SU-DHL-6 (cell line): ENCODE data around the gene MAPK1IP1L.

Source experiments
- CTCF ChIP-seq: fragments of 200-600 bp; sonication (generic); IDR thresholded peaks from one replicate; pipeline ENCODE4 v1.5.1; 2017; ENCODE audit warnings: antibody characterized with exemption, mild to moderate bottlenecking, low read length, moderate library complexity; ENCODE audit not compliant: insufficient read depth, poor library complexity, severe bottlenecking
- EZH2phosphoT487 ChIP-seq: fragments of 200-600 bp; sonication (generic), shearing (Covaris generic); conservative IDR thresholded peaks from 2 replicates; pipeline ENCODE4 v1.6.1; 2018; ENCODE audit warnings: mild to moderate bottlenecking, antibody characterized with exemption, low read length, moderate library complexity, mixed read lengths

DNA sequence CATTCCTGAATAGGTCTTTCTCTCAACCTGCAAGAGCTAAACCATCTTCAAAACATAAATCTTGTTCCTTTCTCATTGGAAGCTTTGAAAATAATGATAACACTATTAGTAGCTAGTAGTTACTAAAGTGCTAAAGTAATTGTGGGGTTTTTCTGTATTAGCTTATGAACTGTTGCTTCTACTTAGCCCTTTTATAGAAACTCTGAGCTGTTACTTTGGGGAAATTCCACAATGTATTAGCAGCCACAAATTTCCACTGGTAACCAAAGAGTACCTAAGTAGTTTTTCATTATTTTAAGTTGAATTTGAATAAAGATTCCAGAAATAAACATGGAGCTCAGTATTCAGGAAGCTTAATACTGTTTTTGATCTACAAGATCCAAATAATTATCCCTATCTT is 6.4 kb upstream of the MAPK1IP1L start:
- TF ChIP-seq CTCF (no peak), EZH2phosphoT487 (no peak)
